ENCODE measurements around the gene CXorf65.
A peak's percentile ranks its signal among the peaks of the same experiment; 100 is the strongest.

CXorf65 gene

GRCh38 chrX:71107245-71107644 lies 705 bp upstream of the CXorf65 start:
- no peak for DNase-seq (ENCODE audit: low read depth)

DNA sequence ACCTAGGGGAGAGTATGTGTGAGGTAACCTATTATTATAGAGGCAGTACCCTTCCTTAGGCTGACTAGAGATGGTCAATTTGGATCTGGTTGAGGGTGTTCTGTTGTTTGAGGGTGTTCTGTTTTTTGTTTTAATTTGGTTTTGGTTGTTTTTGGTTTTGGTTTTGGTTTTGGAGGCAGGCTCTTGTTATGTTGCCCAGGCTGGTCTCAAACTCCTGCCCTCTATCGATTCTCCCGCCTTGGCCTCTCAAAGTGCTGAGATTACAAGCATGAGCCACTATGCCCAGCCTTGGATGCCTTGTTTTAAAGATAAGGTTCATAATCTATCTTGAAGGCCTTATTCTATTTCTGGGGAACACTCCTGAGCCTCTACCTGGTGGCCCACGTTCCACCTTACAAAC lies 912 bp downstream of the CXorf65 start:
- no peak for DNase-seq (ENCODE audit: low read depth)

DNA sequence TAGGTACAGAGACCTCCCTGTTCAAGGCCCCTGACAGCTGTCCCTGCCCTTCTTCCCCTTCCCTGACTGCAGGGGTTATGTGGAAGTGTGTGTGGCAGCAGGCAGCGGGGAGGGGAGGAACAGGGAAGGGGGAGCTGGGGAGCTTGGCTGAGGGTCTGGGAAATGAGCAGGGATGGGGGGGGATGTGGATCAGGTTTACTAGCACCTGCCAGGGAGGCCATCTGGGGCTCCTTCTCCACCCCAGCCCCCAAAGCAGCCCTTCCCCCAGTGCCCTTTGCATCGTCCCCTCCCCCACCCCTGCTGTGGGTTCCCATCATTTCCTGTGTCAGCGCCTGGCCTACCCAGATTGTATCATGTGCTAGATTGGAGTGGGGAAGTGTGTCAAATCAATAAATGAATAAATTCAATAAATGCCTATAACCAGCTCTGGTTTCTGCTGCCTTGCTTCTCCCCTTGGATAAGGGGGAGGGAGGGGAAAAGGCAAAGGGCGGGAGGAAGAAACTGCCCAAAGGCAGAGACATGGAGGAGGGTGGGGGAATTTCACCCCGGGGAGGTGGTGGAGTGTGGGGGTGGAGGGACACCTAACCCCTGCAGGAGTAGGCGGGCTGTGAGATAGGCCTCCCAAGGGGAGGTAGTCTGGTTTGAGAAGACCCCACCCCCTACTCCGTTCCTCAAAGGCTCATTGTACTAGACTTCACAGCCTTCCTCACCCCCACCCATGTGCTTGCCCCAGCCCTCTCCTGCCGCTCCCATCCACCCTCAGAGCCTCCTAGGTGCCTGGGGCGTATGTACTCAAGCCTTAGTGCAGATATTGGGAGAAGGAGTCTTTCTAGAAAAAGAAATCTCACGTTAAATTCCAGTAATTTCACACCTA lies 3.2 kb downstream of the CXorf65 start:
- peak; percentile 41 for DNase-seq (ENCODE audit: low read depth)

DNA sequence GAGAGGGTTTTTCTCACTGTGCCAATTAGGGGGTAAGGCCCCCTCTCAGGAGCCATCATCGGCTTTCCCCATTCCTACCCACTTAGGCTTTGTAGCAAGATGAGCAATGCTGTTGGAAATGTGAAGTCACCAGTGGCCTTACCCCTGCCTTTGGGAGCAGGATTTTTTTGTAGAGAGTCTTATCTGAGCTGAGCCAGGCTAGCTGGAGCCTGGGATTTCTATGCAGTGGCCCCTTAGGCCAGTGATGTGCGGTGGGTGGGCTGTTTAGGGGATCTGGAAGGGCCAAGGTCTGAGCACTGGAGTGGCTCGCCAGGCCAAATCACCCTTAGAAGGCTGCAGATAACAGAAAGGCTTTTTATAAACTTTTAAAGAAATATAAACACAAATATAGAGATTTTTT lies 4.2 kb downstream of the CXorf65 start:
- no peak for DNase-seq (ENCODE audit: low read depth)

- DNase-seq (ENCODE audit: low read depth): no peak
Measured at GRCh38 chrX:71100581-71101505, 5.7 kb downstream of the CXorf65 start.

DNA sequence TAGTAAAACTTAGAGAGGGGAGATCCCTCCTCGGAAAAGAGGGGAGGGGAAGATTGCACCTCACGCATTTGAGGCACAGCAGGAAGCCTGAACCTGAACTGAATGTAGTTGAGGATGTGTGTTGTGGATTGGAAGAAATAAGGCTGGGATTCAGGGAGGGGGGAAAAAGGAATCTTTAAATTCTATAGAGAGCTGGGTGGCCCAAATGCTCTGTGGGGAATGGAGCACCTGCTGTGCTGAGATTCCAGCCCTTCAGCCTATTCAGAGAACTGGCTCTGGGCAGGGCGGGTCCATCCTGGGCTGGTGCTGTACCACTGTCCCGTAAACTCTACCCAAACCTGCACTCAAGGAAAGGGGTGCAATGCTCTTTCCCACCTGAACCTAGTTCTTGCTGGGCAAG lies 6.8 kb downstream of the CXorf65 start:
- DNase-seq (ENCODE audit: low read depth): no peak

GRCh38 chrX:71098951-71099506 lies 7.5 kb downstream of the CXorf65 start:
- DNase-seq (ENCODE audit: low read depth): no peak

GRCh38 chrX:71098302-71098701 lies 8.2 kb downstream of the CXorf65 start:
- peak; percentile 75 for DNase-seq (ENCODE audit: low read depth)

DNA sequence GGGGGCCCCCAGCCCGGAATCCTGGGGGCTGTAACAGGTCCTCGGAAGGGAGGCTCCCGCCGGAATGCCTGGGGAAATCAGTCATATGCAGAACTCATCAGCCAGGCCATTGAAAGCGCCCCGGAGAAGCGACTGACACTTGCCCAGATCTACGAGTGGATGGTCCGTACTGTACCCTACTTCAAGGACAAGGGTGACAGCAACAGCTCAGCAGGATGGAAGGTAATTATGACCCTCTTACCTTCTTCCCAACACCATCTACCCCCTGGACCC lies 9.8 kb downstream of the CXorf65 start:
- DNase-seq (ENCODE audit: low read depth): no peak

- DNase-seq (ENCODE audit: low read depth): no peak
Measured at GRCh38 chrX:71095981-71096759, 10.4 kb downstream of the CXorf65 start.

DNA sequence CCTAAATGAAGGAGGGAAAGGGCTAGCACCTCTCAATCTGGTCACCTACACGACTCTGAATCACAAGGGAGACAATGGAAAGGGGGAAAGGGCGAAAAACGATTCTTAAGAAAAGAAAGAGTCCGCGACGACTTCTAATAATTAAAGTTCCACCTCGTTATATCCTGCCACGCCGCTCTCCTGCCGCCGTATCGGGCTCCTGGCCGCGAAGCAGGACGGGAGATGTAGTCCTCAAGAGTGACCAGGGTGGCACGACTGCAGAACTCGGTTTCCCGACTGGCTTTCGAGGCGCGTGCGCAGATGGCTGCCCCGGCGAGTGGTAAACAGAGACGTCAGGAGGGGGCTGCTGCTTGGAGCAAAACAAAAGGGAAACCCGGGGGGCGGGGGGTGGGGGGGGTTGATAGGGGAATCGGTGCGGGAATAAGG lies 11.0 kb downstream of the CXorf65 start, which contains the start of gene FOXO4:
Gene FOXO4 (plus strand): TSS at position 297 of the 426 bp plus-strand sequence. CDS start 678 bp downstream, outside the sequence.
- peak; percentile 82 for DNase-seq (ENCODE audit: low read depth)

DNA sequence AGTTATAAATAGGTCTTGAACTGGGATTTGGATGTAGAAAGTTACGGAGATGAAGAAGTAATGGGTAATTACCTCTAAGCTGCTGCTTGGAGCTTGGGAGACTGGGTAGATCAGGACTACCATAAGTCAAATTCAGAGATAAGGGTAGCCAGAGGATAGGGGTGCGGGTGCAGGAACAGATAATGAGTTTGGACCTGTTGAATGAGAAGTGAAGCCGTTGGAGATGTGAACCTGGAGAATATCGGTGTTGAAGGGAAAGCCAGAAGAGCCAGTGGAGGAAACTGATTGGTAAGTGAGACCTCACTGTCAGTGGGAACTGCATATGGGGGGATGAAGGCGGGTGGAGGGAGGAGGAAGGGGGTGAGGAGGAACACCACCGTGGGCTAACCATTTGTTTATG lies 11.5 kb downstream of the CXorf65 start:
- no peak for DNase-seq (ENCODE audit: low read depth)

GRCh38 chrX:71091263-71091662 lies 15.3 kb downstream of the CXorf65 start:
- no peak for DNase-seq (ENCODE audit: low read depth)

DNA sequence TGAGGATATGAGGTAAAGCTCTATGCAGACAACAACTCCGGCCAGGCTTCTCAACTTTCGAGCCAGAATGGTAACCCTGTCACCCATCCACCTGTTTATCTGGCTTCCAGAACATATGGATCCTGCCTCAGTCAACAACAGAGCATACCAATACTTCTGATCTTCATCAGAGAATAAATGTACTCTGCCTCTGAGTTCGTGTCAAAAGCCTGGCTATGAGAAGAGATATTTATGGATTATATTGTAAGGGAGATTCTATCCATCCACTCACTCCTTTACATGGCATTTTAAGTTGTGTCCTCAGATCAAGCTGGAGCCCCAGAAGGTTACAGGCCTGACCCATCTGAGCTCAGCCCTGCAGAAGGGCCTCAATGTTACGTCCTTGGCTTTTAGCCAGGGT lies 20.6 kb downstream of the CXorf65 start:
- no peak for DNase-seq (ENCODE audit: low read depth)

DNA sequence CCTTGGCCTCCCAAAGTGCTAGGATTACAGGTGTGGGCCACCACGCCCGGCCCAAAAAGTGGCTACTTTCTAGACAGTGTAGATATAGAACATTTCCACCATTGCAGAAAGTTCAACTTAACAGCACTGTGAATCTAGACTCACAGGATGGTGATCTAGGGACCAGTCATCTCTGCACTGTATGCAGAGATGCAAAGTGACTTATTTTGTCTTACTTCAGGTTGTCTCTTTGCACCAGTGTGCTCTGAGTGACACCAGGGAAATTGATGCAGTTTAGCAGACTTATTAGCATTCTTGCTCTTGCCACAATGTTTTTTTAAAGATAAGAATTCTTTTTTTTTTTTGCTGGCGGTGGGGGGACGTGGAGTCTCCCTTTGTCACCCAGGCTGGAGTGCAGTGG lies 23.7 kb downstream of the CXorf65 start:
- DNase-seq (ENCODE audit: low read depth): no peak

DNA sequence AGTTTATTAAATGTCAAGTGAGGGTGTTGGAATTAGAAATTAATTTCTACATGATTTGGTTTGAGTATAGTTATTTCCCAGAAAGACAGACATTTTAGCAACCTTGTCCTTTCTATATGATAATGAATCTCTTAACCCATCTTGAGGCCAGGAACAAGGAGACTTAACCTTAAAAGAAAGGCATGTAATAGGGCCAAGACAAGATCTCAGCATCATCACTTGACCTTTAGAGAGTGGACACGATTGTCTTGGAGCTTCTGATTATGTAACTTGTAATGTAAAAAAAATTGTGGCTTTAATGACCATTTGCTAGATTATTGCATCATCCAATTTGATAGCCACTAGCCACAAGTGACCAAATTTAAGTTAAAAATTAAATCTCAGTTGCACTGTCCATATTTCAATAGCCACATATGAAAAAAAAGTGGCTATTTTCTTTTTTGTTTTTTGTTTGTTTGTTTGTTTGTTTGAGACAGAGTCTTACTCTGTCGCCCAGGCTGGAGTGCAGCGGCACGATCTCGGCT lies 24.4 kb downstream of the CXorf65 start:
- no peak for DNase-seq (ENCODE audit: low read depth)

DNA sequence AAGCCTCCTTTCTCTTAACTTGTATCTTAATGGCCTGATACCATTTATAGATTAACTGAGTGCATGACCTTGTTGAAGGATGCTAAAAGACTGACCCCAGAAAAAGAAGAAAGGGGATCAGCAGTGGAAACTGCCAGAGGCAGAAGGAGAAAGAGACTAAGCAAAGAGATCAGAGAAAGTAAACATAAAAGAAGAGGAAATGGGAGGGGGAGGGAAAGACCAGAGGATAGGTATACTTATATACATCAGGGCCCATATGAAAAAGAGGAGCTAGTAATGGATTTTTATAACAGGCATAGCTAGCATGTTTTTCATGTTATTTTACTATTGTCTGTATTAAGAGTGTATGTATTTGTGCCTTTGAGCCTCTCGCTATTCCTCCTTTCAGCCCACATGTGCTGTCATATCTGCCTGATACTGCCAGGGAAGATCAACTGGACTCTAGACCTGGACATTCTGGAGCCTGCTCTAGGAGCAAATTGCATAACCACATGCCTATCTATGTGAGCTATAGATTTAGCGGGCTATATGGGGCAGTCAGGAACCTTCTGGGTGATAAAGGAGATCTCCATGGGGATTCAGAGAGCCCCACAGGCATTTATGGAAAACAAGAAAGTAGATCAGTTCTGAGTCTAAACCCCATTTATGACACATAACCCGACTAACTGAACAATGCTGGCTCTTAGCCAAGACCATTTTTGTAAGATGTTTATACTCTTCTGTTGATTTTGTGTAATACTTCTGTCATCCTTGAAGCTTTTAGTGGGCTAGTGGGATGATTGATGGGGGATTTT lies 25.0 kb downstream of the CXorf65 start:
- no peak for DNase-seq (ENCODE audit: low read depth)

- DNase-seq (ENCODE audit: low read depth): no peak
Measured at GRCh38 chrX:71070531-71070930, 36.0 kb downstream of the CXorf65 start.

GRCh38 chrX:71068044-71068918 lies 38.3 kb downstream of the CXorf65 start, which contains the start of gene SNX12:
TSS of gene SNX12 (minus strand) at chrX:71068334. CDS start at chrX:71068306, 28 bp downstream.
- peak; percentile 78 for DNase-seq (ENCODE audit: low read depth)

GRCh38 chrX:71067712-71068043 lies 38.9 kb downstream of the CXorf65 start:
- no peak for DNase-seq (ENCODE audit: low read depth)

Data from activated T-helper 9 cell treated with anti-CD3 and anti-CD28 coated beads, Interleukin-2, amount 50 U/mL, for 16 hours (primary cell).